ENCODE results near the gene UMODL1.
A peak's percentile ranks its signal among the peaks of the same experiment; 100 is the strongest.

Gene UMODL1

GRCh38 chr21:42098957-42099505 is 27.9 kb downstream of the UMODL1 start:
- ChIA-PET CTCF (no interaction called here), POLR2A (ENCODE audit: low non-redundant PET) (no interaction called here)
- no peak for DNase-seq (ENCODE audit: low spot score)
- no peak for TF ChIP-seq CTCF (conservative IDR thresholded peaks at IDR 0.05; ENCODE audit: low read depth)
- peak overlapping the region; percentile 74 for H3K27ac ChIP-seq

- H3K27ac ChIP-seq = peak overlapping the region; percentile 63; the same call in 1 of the 2 replicates
- POLR2A ChIA-PET (ENCODE audit: low non-redundant PET) = no interaction called here
- no peak for TF ChIP-seq CTCF (conservative IDR thresholded peaks at IDR 0.05; ENCODE audit: low read depth)
- DNase-seq (ENCODE audit: low spot score) = no peak
- CTCF ChIA-PET = interaction anchor here (0.7 kb wide), 2 partner anchors 169 to 176 kb away, joined by 3 to 4 read pairs; no protein-coding TSS in a partner anchor
Observed at GRCh38 chr21:42101246-42101645, 30.1 kb downstream of the UMODL1 start.

GRCh38 chr21:42102076-42102475 is 31.0 kb downstream of the UMODL1 start:
- no peak for DNase-seq (ENCODE audit: low spot score)
- ChIA-PET CTCF (interaction anchor here (0.7 kb wide), 1 partner anchor 170 kb away, joined by 4 read pairs; no protein-coding TSS in a partner anchor), POLR2A (ENCODE audit: low non-redundant PET) (no interaction called here)
- peak overlapping the region; percentile 63; the same call in 1 of the 2 replicates for H3K27ac ChIP-seq
- no peak for TF ChIP-seq CTCF (conservative IDR thresholded peaks at IDR 0.05; ENCODE audit: low read depth)

- CTCF ChIA-PET = no interaction called here
- POLR2A ChIA-PET (ENCODE audit: low non-redundant PET) = no interaction called here
- DNase-seq (ENCODE audit: low spot score) = no peak
- TF ChIP-seq CTCF (conservative IDR thresholded peaks at IDR 0.05; ENCODE audit: low read depth) = no peak
- peak overlapping the region; percentile 44; the same call in 1 of the 2 replicates for H3K27ac ChIP-seq
Observed at GRCh38 chr21:42102526-42102925, 31.4 kb downstream of the UMODL1 start.

- TF ChIP-seq CTCF (conservative IDR thresholded peaks at IDR 0.05; ENCODE audit: low read depth) = no peak
- peak overlapping the region; percentile 44; the same call in 1 of the 2 replicates for H3K27ac ChIP-seq
- POLR2A ChIA-PET (ENCODE audit: low non-redundant PET) = no interaction called here
- CTCF ChIA-PET = no interaction called here
- DNase-seq (ENCODE audit: low spot score) = no peak
Observed at GRCh38 chr21:42102991-42103390, 31.9 kb downstream of the UMODL1 start.

- no peak for TF ChIP-seq CTCF (conservative IDR thresholded peaks at IDR 0.05; ENCODE audit: low read depth)
- CTCF ChIA-PET = no interaction called here
- DNase-seq (ENCODE audit: low spot score) = no peak
- H3K27ac ChIP-seq = no peak overlapping the region
- POLR2A ChIA-PET (ENCODE audit: low non-redundant PET) = no interaction called here
Observed at GRCh38 chr21:42103843-42104242, 32.7 kb downstream of the UMODL1 start.
